C4-2B (cell line): ENCODE data around the gene PCLO.

Source experiments
- ZFX ChIP-seq: fragments of 450-650 bp; IDR thresholded peaks from 2 replicates; pipeline ENCODE4 v1.6.1; 2017
- TF ChIP-seq, protein P1 (sequence below): fragments of 450-650 bp; conservative IDR thresholded peaks from 2 replicates; pipeline ENCODE4 v1.5.1; 2017; ENCODE audit warnings: mild to moderate bottlenecking

DNA sequence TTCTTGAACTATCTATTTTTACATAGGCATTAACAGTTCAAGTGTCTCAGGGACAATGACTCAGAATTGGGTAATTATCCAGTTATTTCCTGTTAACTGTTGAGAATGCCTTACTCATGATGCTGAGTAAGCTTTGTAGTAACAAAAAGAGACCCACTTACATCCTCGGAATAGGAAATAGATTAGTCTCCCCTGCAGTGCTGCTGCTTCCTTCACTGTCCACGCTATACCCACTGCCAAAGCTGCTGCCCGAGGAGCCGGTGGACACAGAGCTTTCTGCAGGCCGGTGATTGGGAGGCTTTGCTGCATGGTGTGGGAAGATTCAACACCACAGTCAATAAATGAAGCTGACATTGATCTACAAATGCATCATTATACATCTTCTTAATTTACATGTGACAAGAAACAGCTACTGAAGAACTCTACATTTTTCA is 357.1 kb downstream of the PCLO start:
- TF ChIP-seq, protein P1, sequence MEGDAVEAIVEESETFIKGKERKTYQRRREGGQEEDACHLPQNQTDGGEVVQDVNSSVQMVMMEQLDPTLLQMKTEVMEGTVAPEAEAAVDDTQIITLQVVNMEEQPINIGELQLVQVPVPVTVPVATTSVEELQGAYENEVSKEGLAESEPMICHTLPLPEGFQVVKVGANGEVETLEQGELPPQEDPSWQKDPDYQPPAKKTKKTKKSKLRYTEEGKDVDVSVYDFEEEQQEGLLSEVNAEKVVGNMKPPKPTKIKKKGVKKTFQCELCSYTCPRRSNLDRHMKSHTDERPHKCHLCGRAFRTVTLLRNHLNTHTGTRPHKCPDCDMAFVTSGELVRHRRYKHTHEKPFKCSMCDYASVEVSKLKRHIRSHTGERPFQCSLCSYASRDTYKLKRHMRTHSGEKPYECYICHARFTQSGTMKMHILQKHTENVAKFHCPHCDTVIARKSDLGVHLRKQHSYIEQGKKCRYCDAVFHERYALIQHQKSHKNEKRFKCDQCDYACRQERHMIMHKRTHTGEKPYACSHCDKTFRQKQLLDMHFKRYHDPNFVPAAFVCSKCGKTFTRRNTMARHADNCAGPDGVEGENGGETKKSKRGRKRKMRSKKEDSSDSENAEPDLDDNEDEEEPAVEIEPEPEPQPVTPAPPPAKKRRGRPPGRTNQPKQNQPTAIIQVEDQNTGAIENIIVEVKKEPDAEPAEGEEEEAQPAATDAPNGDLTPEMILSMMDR, result no peak
- TF ChIP-seq ZFX, result no peak
